Fibroblast of skin of right quadriceps (primary cell): ENCODE data around the gene TEKT2.

ENCODE experiments used
- DNase-seq: peaks from one replicate; pipeline ENCODE4 v3.0.0-alpha.2; 2013

TEKT2 gene

DNA sequence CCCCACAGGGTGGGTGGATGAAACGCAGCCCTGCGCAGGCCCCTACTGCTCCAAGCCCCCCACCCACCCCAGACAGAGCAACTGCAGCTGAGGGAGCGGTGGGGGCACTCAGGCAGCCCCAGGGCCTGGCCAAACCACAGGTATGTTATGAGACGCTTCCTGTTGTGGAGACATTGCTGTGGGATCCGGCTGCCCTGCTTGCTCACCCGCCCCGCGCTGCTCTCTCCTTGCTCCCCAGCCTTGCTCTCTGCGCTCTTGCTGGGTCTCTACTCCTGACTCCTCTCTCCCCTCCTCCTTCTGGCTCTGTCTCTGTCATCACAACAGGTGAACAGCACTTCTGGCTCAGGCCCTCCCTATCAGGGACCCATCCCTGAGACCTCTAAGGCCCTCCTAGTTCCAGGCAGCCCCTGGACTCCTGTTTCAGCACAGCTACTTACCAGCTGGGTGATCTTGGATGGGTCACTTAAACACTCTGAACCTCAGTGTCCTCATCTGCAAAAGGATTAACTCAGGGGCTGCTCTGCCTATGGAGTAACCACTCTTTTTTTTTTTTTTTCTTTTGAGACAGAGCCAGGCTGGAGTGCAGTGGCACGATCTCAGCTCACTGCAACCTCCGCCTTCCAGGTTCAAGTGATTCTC is 25.3 kb downstream of the TEKT2 start:
- DNase-seq = peak; percentile 81

DNA sequence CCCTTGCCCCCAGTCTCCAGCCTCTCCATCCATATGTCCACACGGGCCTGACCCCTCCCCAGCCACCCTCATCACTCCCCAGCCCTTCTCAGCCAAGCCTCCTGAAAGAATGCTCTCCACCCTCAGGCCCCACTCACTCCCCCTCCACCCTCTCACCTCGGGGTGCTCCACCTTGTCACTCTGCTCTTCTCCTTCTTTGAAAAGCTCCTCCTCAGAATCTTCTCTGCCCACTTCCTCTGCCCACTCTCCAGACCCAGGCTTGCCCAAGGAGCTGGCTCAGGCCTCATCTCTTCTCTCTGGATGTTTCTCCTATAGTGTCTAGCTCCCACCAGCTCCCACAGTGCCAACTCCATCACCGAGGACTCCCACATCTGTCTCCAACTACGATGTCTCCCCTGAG is 27.3 kb downstream of the TEKT2 start:
- DNase-seq = no peak

DNA sequence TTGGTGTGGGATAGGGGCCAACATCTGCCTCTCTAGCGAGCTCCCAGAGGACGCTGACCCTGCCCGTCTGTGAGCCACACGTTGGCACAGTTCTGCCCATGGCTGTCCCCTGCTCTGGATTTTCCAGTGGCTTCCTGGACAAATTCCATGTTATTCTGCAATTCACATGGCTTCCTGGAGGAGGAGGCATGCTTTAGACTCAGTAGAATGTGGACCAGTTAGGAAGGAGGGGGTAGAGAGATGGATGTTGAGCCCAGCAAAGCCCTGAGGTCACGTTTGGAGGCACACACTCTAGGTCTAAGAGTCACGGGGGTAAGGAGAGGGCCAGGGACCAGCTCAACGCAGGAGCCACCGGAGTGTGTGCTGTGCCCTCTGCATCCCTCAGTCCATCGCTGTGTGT is 28.9 kb downstream of the TEKT2 start:
- DNase-seq = no peak

DNA sequence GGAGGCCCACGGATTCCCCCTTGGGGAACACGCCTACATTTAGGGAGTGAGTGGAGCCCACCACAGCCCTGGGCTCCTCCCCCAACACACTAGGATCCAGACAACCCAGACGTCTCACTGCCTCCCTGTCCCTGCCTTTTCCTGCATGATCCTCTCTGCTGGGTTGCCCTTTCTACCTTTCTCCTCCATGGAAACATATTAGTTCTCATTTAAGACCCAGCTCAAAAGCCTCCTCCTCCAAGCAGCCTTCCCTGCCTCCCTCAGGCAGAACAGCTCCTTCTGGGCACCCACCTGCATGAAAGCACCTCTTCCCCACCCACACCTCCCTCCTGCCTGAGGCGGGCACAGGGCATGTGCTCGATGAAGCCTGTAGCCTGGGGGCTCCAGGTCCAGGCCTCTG is 30.5 kb downstream of the TEKT2 start:
- no peak for DNase-seq

DNA sequence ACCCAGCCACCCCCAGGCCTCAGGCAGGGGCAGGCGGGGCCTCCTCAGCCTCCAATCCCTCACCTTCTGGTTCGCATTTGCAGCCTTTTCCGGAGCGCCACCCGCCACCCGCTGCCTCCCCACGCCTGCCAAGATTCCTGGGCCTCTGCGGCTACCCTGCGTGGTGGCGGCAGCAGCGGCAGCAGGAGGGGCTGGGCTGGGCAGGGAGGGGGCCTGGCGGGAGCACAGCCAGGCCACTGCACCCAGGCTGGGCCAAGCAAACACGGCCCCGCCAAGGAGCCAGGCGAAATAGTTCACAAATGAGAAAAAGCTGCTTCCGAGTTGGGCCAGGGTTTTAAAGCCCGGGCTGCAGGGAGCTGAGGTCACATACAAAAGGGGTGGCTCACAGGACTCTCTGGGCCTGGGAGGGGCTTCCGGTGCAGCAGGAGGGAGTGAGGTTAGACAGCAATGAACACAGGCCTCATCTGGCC is 31.3 kb downstream of the TEKT2 start:
- peak; percentile 81 for DNase-seq

DNA sequence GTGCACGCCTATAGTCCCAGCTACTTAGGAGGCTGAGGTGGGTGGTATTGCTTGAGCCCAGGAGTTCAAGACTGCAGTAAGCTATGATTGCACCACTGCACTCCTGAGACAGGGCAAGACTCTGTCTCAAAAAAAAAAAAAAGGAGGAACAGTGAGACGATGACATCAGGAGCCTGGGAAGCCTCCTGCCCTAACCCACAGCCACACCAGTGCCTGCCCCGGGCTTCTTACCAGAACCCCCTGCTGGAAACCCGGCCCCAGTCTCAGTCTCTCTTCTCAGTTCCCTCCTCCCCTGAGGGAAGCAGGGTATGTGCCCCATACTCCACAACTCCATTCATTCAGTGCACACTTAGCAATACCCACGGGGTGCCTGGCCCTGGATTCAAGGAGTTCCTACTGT is 32.0 kb downstream of the TEKT2 start:
- peak; percentile 48 for DNase-seq

DNA sequence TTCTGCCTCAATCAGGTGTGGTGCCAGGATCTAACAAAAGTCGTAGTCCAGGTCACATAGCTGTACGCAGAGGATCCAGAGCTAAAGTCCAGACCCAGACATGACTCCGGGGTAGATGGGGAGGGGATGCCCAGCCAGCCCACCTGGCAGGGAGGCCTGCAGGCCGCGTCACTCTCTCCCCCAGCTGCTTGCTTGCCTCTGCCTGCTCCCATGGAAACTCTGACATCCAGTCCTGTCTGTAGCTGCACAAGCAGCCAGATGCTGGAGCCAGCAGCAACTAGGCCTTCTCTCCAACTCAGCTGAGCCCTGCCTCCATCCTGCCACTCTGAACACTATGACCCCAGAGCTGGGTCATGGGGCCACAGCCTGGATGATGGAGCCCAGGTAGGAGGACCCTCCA is 33.0 kb downstream of the TEKT2 start:
- DNase-seq = no peak

DNA sequence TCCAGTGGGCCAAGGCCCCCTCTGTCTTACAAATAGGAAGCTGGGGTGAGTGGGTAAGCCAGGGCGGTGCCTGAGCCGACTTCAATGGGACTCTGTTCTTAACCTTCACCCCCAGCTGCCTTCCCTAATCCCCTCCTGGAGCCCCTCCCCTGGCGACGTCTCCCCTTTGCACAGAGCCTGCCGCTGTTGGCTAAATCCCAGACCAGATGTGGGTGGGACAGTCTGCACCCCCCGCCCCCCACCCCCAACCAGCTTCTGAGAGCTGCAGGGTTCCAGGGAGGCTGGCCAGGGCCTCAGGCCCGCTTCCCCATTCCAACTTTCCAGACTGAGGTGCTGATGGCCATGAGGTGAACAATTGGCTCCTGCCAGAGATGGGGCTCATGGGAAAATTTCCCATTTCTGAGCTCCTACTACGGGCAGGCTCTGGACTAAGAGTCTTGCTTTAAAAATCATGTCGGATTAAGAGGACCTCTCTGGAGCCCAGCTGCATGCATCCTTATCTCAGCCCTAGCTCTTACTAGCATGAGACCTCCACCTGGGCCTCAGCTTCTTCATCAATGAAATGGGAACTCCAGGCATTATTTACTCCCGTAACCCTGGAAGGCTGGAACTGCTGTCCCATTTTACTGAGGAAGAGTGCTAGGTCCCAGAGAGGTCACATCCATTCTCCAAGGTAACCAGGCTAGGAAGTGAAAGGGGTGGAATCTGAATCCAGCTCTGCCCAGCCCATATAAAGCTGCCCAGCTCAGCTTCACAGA is 34.7 kb downstream of the TEKT2 start:
- no peak for DNase-seq

DNA sequence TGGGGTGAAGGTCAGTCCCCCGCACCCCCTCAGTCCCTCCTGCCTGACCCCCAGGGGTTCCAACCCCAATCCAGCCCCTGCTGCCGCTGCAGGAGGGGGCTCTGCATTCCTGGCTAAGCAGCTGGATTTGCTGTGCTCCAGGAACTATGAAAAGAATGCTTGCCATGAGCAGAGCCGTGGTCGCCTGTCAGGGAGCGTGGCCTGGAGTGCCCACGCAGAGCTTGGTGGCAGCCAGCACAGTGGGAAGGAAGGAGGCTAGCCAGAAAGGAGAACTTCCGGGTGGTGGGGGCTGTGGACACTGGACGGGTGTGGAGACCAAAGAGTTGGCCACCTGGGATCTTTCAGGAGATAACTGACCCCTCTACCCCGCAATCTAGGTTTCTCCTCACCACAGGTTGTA is 35.6 kb downstream of the TEKT2 start:
- DNase-seq = no peak

DNA sequence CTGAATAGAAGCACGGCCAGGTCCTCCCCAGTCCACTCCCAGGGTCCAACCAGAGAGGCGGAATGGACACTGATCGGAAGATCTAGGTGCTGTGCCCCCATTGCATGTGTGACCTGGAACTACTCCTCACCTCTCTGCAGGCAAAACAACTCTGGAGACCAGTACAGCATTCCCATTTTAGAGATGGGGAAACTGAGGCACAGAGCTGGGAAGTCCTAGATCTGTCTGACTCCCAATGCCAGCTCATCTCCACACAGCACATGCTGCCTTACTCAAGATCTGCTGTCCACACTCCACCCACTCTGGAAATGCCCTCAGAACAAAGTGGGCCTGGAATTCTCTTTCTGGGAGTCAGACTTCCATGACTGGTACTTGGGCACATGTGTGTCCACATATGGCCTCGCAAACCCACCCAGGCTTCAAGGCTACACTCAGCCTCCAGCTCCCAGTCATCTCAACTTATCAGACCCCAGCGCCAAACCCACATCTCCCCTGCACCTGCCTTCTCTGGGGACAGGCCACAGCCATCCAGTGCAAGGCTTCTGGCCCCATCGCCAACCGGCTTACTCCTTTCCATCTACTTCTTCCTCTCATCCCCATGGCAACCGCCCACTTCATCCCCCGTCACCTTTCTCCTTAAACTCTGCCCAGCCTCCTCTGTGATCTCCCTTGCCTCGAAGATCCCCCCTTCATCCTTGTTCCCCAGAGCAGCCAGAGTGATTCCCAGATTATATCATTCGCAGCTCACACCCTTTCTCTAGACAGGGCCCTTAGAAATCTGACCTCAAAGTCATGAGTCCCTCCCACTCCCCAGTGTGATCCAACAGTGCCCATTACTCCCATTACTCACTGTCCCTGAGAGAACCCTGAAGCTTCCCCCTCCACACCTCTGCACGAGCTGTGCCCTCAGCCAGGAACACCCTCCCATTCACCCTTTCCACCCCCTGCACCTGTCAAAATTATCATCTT is 38.5 kb downstream of the TEKT2 start:
- DNase-seq = no peak

DNA sequence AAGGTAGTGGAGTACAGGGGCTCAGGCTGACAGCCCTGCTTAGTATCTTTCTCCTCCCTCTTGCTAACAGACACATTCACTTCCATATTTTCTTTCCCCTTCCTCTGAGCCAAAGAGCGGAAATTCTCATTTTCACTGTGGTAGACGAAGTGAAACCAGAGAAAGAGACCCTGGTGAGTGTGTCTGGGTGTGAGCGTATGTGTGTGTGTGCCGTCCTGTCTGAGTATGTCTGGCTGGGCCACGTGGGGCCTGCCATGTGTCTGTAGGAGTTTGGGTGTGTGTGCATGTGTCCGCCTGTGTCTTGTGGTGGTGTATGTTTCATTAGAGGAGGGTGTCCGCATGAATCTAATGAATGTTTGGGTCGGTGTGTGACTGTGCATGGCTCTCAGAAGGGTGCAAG is 39.5 kb downstream of the TEKT2 start:
- no peak for DNase-seq

DNA sequence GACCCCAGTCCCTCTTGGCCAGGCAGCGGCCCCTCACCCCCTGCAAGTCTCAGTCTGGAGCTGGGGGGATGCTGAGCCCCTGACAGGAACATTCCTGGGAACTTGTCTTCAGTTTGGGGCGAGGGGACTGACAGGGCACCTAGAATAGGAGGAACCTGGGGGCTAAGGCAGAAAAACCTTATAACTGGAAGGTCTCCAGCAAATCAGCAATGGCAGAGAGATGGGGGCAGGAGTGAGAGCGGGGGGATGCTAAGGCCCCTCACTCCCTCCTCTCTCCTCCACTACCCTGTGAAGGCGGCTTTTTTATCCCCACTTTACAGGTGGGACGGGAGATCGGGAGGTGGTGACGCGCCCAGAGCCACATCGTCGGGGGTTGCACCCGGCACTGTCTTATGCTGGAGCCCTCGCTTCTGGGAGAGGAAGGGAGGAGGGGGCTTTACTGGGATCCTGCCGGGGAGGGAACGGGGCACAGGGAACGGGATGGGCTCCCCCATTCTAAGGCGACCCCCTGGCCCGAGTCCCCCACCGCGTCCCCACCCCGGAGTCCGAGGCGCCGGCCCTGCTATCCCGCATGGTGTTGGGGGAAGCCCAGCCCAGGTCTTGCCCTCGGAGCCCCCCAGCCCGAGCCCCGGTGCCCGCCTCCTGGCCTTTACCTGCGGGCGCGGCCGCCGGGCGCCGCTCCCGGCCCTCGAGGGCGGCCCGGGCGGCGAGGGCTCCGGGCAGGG is 40.7 kb downstream of the TEKT2 start:
- no peak for DNase-seq

DNA sequence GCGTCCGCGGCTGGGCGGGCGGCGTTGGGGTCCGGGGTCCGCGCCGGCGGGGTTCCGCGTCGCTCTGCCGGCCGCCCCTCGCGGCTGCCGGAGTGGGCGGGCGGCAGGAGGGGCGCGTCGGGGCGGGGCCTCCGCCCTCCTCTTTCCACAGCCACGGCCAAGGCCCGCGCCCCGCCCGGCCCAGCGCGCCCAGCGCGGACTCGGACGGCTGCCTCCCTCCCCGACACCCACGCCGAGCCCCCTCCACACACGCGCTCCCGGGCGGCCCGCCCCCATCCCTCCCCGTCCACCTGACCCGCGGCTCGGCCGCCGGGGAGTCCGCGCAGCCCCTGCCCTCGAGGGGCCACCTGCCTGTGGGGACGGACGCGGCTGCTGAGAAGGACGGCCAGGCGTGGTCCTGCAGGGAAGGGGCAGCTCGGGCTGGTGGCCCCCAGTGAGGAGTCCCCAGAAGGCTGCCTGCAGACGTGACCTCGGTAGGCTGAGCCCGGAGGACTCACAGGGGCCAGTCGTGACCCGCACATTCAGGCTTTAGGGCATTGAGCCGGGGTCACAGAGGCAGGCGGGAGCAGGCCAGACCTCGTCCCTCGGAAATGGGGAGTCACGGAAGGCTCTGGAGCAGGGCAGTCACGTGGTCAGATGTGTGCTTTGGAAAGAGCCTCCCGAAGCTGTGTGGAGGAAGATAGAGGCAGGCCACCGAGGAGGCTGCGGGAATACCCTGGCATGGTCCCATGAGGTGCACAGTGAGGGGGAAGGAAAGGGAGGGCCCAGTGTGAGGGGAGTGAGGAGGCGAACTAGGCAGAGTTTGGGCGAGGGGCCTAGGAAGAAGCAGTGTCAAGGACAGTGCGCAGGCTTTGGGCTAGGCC is 41.5 kb downstream of the TEKT2 start, which contains the start of gene COL8A2:
COL8A2 (minus strand) TSS at position 94 of the 863 bp plus-strand sequence. CDS start 24,980 bp downstream, outside the sequence.
- DNase-seq = no peak

DNA sequence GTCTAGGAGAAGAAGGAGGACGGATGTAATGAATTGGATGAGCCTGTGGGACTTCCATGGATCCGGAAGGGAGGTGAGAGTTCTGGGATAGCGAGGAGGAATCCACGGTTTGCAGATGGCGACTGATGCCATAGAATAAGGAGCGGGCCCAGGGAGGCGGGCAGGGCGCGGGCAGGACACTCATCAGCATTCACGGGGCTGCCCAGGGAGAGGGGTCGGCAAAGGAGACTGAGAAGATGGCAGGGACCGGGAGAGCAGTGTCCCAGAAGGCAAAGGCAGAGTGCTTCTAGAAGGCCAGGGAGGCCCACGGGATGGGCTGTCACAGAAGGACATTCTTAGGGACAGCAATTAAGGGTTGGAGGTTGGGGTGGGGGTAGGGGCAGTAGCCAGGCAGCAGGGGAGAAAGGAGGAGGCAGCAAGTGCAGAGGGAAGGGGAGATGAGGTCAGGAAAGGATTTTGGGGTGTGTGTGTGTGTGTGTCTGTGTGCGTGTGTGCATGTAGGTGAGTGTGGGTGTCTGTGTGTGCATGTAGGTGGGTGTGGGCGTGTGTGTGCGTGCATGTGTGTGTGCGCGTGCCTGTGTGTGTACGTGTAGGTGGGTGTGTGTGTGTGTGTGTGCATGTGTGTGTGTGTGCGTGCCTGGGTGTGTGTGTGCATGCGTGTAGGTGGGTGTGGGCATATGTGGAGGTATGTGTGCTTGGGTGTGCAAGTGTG is 42.3 kb downstream of the TEKT2 start:
- no peak for DNase-seq

DNA sequence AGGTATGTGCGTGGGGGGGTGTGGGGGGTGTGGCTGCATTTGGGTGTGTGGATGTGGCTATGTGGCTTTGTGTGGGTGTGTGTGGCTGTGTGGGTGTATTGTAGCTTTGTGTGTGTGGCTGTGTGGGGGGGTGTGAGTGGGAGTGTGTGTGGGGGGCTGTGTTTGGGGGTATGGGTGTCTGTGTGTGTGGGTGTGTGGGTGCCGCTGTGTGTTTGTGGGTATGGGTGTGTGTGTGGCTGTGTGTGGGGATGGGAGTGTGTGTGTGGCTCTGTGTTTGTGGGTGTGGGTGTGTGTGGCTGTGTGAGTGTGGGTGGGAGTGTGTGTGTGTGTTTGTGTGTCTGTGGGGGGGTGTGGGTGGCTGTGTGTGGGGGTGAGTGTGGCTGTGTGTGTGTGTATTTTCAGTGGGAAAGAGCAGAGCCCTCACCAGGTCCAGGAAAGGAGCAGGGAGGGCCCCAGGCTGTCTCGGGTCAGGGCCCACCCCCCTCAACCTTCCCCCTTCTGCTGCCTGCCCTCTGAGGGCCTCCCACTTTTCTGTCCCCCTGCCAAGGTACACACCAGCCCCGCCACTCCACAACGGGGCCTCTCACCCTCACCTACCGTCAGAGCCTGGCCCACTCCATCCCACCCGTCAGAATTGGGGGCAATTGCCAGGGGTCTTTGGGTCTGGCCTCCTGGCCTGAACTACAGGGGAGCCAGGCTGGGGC is 43.1 kb downstream of the TEKT2 start:
- DNase-seq = no peak

DNA sequence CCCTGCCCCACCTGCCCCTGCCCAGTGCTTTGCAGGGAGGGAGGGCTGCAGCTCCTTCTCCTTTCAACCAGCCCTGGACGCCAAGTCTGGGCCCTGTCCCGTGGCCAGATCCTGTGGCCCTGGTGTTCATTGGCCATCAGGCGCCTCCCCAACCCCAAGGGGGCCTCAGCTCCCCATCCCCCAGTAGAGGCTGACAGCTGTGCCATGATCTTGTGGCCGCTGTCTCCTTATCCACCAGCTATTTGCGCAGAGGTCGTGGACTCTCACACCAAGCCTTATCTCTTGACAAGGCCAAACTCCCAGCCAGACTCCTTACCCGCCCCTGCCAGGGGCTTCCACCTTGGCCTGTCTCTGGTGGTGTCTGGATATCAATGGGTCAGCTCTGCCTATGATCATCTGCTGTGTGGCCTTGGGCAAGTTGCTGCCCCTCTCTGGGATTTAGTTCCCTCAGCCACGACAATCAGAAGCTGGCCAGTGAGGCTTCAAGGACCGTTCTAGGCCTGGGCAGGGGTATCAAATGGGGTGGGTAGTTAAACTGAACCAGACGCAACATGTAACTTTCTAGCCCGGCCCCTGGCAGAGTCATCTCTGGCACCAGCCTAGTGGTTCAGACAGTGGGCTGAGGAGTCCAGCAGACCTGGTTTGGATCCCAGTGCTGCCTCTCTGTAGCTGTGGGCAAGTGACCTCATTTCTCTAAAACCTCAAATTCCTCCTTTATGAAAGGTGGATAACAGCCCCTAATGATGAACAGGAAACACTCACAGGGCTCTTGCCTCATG is 44.4 kb downstream of the TEKT2 start:
- peak; percentile 52 for DNase-seq

DNA sequence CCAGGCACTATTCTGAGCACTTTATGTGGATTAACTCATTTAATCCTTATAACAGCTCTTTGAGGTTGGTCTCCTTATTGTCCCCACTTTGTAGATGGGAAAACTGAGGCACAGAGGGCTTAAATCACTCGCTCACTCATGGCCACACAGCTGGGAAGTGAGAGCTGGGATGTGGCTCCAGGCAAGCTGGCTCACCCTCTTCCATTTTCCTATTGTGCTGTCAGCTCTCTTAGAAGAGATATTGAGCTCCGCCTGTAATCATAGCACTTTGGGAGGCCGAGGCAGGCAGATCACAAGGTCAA is 45.0 kb downstream of the TEKT2 start:
- no peak for DNase-seq

DNA sequence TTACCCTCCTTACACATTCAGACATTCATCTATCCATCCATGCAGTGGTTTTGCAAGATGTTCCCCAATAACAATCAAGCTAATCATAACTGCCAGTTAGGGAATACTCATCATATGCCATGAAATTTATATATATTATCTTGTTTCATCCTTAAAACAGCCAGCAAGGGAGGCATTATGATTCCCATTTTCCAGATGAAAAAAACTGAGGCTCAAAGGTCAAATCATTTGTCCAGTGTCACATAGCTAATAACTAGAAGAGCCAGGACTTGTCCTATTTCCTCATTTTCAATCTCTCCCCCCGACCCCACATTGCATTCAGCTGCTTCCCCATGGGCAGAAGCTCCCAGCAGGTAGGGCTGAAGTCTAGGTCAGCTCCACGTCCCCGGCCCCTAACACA is 48.1 kb downstream of the TEKT2 start:
- no peak for DNase-seq

DNA sequence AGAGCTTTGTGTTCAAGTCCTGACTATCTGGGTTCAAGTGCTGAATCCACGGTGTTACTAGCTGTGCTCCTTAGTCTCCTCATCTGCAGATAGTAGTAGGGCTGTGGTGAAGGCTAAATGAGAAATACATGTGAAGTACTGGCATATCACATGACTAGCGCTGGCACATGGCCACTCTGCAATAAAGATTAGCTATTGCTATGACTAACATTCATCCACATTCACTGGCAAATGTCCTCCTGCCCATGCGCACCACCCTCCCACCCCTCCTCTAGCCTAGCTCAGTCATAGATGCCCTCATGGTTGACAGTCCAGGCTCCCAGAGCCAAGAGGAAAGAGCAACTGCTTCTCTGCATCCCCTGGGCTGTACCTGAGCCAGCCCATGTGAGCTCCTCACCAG is 49.6 kb downstream of the TEKT2 start:
- peak; percentile 96 for DNase-seq

DNA sequence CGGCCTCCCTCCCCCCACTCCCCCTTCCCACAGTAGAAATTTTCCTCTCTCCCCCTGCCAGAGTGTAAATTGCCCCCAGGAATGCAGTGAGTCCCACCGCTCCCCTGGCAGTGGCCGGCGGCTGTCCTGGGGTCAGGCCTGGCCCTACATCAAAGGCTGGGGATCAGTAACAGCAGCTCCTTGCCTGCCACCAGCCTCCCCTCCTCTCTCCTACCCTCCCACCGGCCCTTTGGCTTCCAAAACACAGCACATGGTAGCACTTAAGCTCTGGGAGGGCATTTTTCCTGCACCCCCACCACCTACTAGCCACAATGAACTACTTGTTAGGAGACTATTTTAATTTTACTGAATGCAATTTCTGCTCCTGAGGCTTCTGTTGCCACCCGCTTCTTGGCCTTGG is 50.1 kb downstream of the TEKT2 start:
- no peak for DNase-seq
